T-helper 2 cell (primary cell): ENCODE results near the gene TM2D1.
"Not testable (repeated sequence)": the region's sequence is repeated elsewhere in the genome, so short reads cannot be mapped to it uniquely, and the experiment has no call there.

Experiments
- DNase-seq, 5 experiments: peaks; one replicate each; pipeline versions ENCODE4 v3.0.0 to v3.0.0-alpha.2; 2012 to 2022

The TM2D1 gene

DNA sequence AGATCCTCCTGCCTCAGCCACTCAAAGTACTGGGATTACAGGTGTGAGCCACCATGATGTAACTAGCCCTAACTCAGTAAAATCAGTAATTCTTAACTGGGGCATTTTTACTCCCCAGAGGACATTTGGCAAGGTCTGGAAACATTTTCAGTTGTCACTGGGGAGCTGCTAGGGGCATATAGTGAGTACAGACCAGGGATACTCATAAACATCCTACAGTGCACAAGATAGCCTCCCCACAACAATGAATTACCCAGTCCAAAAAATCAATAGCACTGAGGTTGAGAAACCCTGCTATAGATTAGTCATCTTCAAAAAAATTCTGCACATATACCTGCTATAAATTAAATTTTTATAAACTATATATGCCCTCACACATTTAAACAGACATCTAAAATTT lies 13.0 kb downstream of the TM2D1 start:
- DNase-seq = no peak

DNA sequence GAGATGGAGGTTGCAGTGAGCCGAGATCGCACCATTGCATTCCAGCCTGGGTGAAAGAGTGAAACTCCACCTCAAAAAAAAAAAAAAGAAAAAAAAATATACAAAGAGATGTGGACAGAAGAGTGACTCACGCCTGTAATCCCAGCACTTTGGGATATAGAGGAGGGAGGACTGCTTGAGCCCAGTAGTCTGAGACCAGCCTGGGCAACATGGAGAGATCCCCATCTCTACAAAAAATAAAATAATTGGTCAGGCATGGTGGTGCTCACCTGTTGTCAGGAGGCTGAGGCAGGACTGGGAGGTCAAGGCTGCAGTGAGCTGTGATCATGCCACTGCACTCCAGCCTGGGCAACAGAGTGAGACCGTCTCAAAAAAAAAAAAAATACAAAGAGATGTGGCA lies 13.7 kb downstream of the TM2D1 start:
- DNase-seq = not testable (repeated sequence)

DNA sequence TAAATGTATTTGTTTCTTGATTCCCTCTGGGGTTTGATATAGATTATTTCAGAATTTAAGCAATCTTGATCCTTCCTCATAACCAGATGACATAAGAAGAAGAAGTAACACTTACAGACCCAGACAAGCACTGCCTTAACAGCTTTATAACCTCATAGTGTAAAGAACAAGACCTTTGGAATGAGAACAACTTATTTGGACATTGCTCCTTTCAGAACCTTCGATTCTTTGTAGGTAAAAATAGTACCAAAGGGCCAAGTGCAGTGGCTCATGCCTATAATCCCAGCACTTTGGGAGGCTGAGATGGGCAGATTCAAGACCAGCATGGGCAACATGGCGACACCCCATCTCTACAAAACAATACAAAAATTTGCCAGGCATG lies 15.0 kb downstream of the TM2D1 start:
- DNase-seq = no peak

DNA sequence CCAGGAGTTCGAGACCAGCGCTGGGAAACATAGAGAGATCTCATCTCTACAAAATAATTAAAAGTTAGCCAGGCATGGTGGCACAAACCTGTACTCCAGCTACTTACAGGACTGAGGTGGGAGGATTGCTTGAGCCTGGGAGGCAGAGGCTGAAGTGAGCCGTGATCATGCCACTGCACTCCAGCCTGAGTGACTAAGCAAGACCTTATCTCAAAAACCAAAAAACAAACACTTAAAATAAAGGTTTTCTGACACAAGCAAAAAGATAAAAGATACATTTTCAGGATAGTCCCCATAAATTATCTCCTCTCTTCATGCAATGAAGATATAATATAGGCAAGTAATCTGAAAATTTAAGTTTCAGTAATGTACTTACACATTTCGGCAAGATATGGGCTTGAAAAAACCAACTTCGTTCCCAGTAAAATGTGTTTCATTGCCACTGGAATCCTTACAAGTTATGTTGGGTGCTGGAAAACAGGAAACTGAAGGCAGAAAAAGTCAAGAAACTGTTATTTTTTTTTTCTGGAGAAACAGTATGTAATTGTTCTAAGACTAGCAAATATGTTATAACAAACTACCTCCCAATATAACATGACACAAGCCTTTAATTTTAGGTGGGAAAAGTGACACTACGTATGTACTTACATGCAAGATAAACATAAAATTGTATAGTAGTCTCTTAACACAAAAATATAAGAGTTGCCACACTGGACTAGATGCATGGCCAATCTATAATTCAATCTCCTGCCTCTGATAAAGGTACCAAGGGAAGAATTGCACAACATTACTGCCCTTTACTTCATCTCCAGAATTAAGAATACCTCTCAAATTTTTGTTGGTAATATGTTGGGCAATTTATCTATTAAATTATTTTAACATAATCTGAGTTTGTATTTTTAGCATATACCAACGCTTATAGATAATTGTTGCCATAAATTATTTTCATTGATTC lies 15.7 kb downstream of the TM2D1 start:
- no peak for DNase-seq

DNA sequence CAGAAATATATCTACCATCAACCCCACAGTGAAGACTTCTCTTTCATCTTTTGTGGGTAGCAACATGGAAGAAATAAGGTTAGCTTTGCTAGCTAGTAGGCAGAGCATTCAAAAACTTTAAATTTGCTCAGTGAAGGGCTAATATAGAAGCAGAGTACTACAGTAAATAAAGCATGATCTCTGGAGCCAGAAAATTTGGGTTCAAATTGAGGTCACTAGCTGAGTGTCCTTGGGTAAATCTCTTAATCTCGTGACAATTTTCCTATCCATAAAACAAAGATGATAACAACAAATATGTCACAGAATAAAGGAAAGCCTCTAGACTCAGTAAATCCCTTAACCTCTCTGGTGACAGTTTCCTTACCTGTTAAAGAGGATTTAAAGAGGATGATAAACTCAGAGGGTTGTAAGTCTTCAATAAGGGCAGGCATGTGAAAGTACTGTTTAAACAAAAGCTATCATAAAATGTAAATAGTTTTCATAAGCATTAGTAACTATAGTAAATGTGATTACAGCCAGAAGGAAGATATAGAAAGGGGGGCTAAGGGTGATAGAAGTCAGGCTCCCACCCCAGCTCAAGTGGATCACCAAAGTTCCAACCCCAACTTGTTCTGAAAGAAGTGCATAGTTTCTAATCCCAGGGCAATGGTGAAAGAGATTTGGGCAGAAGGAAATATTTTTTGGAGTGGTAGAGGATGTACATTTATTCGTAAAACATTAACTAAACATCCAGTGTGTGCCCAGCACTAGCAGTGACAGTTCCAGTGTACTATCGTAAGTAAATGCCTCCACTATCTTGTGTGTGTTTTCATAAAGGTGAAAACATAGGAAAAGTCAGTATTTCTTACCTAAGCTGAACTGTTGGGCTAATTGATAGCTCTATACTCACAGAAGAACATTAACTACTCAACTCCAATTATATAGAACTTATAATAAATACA lies 24.8 kb downstream of the TM2D1 start:
- no peak for DNase-seq

DNA sequence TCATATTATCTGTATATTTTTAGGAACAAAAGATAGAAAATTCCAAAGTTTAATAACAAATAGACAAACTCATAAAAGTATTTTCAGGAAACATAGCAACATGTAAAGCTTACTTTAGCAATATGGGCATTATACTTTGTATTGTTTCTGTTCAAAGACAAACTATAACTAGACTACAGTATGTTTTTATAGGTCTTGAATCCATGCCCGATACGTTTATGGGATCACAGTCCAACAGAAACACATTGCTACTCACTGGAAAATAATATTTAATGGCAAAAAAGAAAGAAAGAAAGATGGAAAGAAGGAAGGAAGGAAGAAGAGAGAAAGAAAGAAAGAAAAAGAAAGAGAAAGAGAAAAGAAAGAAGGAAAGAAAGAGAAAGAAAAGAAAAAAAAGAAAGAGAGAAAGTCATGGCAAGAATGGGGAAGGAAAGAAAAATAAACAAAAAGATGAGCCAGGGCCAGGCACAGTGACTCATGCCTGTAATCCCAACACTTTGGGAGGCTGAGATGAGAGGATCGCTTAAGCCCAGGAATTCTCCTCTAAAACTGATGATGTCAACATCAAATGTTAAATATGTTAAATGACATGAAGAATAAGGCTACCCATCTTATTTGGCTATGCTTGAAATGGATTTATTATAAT lies 32.7 kb downstream of the TM2D1 start:
- no peak for DNase-seq

DNA sequence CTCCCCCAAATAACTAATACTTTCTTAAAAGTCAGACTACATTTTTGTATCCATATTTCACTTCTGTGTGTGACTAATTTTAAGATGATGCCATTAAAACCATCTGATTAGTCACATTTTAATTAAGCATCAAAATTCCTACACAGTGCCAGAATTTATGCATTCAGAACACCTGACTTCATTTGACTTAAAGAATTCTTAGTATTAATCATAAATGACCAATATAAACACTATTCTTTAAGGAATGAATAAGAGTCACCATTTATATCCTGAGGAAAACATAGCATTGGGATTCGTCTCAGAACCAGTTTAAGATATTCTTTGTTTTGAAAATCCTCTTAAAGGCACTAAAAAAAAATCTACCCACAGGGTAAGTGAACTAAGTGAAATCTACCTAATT lies 37.0 kb downstream of the TM2D1 start:
- no peak for DNase-seq

DNA sequence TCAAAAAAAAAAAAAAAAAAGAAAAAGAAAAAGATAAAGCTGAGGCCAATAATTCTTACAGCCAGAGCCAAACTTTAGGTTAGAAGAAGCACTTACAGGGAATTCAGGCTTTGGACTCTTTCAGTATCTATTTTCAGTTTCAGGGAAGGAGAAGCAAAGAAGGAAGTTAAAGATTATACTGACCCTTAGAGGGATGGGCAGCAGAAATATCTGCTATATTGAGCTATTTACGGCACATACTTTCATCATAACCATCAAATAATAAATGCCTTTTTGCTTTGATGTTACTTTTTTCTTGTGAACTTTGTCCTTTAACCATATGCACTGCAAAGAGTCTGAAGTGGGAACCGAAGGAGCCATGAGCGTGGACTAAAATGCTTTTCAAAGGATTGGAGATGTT lies 42.0 kb downstream of the TM2D1 start:
- DNase-seq = no peak

DNA sequence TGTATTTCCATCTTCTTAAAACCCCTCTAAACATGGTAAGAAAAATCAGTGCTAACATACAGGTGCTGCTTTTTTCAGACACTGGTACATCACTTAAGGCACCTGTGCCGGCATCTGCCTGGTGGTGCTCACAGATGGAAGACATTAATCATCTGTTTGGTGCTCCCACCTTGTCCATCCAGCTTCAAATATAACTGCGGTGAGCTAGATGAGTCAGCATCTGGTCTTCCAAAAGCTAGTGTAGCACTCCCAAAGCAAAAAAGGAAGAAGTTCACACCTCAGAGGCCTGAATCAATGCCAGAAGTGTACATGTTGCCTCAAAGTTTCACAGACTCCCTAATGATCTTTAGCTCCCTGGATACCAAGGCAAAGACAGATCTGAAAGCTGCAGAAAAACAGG lies 44.4 kb downstream of the TM2D1 start:
- no peak for DNase-seq

DNA sequence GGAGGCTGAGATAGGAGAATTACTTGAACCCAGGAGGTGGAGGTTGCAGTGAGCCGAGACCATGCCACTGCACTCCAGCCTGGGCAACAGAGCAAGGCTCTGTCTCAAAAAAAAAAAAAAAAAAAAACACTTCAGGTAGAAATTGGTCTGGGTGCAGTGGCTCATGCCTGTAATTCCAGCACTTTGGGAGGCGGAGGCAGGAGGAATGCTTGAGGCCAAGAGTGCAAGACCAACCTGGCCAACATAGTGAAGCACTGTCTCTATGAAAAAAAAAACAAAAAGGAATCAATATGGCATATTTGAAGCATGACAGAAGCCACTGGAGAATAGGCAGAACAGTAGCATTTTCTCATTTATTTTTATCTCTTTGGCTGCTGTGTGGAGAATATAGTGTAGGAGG lies 48.1 kb downstream of the TM2D1 start:
- DNase-seq = not testable (repeated sequence)

DNA sequence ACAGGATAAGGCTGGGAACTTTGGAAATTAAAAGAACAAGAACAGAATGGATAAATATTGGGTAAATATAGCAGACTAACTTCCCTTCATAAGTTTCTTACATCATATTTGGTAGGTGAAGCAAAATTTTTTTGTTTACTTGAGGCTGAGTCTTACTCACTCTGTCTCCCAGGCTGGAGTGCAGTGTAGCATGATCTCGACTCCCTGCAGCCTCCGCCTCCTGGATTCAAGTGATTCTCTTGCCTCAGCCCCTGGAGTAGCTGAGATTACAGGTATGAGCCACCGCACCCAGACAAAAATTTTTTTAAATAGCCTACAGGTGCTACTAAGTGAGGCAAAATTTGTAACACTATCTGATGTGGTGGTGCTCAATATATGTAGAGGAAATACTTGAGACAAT lies 50.7 kb downstream of the TM2D1 start:
- no peak for DNase-seq

DNA sequence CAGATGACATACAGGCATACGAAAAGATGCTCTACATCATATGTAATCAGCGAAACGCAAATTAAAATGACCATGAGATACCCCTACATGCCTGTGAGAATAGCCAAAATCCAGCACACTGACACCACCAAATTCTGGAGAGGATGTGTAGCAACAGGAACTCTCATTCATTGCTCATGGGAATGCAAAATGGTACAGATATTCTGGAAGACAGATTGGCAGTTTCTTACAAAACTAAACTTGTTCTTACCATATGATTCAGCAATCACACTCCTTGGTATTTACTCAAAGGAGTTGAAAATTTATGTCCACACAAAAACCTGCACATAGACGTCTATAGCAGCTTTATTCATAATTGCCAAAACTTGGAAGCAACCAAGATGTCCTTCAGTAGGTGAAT lies 52.6 kb downstream of the TM2D1 start:
- DNase-seq = no peak

DNA sequence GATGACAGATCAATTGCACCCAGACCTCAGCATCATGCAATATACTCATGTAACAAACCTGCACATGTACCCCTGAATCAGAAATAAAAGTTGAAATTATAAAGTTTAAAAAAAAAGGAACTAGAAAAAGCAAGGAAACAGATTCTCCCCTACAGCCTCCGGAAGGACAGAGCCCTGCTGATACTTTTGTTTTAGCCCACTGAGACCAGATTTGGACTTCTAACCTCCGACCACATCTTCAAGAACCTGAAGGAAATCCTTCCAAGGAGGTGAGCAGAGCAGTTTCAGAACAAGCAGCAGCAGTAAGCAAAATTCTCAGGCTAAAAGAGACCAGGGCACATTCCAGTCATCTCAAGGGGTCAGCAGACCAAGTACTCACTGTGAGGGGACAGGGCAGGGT lies 54.5 kb downstream of the TM2D1 start:
- no peak for DNase-seq

DNA sequence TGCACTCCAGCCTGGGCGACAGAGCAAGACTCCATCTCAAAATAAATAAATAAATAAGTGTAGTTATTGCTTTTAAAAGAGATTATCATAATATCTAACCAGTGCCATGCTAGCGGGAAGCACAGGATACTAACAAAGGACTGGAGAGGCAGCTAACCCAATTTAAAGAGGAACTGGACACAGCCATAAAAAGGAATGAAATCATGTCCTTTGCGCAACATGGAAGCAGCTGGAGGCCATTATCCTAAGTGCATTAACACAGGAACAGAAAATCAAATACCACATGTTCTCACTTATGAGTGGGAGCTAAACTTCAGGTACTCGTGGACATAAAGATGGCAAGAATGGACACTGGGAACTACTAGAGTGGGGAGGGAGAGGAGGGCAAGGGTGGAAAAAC lies 54.9 kb downstream of the TM2D1 start:
- no peak for DNase-seq

DNA sequence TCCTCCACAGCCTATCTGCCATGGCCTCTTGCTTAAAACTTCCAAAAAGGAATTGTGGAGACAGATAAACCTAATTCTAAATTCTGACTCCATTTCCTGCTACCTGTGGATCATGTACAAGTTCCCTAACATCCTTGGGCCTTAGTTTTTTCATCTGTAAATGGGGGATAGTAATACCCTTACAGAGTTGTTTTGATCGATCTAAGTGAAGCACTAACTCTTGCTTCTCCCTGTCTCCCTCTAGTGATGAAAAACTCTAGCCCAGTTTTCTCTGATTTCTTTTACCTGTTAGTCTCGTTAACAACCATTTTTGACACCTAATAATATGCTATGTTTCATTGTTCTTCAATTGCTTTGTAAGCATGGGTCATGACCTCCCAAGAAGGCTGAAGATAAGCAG lies 65.9 kb downstream of the TM2D1 start:
- no peak for DNase-seq

DNA sequence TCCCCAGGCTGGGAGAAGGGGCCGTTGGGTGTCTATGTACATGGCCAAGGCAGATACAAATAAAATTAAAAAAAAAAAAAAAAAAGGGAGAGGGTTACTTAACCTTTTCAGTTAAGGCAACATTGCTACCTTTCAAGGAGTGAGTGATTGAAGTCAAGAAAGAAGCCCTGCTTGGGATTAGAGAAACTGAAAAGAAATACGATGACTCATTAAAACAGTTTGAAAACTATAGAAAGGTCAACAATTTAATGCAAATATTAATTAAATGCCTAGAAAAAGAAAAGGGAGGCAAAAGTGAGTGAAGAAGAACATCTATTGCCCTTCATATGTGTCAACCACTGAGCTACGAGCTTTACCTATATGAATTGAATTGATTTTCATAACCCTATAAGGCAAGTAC lies 69.5 kb downstream of the TM2D1 start:
- no peak for DNase-seq

DNA sequence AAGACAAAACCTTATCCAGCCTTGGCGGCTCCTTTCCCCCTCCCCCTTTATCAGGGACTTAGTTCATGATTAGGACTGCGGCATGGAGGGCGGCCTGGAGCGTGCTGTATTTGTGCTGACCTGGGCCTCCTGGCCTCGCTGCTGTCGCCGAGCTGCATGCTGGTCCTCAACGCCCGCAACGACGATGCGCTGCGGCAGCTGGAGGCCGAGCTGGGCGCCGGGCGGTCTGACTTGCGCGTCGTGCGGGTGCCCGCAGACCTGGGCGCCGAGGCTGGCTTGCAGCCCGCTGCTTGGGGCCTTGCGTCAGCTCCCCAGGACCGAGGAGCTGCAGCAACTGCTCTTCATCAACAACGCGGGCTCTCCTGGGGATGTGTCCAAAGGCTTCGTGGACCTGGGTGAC lies 70.9 kb downstream of the TM2D1 start:
- no peak for DNase-seq

DNA sequence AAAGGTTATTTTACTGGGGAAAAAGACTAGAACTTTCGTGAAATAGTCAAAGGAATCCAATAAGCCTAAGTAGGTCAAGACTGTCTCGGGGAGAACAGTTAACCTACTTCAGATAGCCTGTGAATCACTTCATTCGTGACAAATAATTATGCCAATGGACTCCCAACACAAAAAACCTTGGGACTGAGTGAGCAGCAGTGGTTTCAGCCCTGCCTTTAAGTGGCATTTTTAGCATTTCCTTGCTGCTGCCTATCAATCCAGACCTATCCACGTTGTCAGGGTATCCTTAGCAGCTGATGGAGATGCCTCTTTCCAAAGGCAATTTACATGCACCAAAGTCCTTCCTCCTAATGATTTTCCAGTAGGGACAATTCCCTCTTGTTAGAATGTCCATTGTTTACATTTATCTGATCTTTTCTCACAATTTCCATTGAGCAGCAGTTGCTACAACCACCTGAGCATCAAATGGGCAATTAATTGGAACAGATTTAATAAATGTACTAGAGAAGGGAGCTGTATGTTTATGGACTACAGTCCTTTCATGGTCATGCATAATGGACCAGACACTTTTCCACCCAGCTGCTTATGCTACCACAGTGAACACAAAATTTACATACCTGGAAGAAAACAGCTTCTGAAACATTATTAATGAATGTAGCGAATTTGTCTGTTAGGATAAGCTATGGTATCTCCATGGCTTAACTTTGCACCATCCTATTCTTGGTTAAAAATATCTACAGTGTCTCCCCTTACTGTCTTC lies 75.8 kb downstream of the TM2D1 start:
- no peak for DNase-seq

DNA sequence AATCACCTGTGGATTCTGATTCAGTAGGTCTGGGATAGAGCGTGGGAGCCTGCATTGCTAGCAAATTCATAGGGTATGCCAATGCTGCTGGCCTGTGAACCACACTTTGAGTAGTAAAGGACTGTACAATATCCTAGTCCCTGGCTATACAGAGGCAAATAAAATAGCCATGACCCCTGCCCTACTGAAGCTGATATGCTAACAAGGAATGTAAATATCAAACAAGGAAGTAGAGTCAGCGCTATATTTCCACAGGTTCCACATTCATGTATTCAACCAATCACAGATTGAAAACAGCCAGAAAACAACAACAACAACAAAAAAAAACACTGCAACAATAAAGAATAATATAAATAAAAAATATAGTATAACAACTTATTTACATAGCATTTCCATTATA lies 77.8 kb downstream of the TM2D1 start:
- DNase-seq = no peak

DNA sequence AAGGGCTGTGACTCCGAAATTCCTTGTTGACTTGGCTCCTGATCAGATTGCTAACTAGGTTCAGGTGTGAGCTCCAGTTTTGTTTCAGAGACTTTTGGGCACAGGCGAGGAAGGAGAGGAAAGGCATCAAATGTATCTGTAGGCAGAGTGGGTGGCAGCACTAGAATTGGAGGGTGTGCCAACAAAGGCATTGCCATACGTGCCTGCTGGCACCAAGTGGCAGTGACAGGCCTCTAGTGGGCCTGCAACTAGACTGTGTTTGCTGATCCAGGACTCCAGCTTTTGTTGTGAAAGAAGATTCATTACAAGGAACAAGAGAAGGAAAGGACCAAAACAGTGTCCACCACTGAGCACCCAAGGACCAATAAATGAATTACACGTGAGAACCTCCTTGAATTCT lies 79.5 kb downstream of the TM2D1 start:
- no peak for DNase-seq

DNA sequence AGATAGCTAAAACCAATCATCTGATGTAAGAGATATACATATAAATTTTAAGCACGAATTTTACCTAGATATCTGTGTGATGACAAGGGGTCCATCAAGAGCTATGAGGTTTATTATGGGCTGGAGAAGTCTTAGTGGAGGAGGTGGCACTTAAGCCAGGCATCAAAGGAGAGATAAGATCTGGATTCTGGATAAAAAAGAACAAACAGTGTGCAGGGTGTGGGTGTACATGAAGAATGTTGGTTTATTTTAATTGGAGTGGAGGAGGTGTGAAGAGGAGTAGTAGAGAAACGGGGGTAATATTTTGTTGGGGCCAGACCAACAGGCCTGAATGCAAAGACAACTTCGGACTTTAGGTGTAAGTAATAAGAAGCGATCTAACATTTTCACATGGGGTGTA lies 80.6 kb downstream of the TM2D1 start:
- DNase-seq = no peak

DNA sequence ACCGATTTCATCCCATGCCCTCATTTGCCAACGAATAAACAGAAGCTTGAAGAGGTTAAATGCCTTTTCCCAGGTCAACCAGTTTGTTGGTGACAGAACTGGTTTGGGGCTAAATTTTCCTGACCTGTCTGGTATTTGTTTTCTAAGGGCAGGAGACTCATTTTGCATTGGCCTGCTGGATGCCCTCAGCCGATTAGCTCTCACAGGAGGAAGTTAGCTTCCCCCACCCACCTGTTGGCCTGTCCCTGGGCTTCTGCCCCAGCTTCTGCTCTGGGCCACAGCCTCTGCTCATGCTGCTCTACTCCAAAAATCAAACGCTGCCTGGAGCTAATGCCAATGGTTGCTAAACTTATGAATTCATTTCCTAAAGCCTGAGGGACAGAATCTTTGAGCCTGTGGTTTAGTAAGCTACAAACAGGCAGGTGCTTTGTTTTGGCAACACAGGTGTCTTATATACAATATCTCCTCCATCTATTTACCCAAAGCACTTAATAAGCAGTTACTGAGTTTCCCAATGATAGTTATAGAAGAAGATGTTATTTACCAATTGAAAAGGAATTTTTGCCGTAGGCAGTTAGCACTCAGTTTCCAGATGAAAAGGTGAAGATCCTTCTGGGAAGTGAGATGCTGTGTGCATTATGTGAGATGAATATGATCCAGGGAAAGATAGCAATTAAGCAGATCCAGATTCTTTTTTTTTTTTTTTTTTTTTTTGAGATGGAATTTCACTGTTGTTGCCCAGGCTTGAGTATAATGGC lies 82.3 kb downstream of the TM2D1 start:
- no peak for DNase-seq
